Hippocampal formation (tissue), 2 donors: ENCODE data around the gene ERG28.
"Not testable (repeated sequence)": the region's sequence is repeated elsewhere in the genome, so short reads cannot be mapped to it uniquely, and the experiment has no call there.

Source experiments
- DNase-seq, 2 donors: peaks; one replicate each; lab custom pipeline; 2025; lab: John Stamatoyannopoulos, UW

ERG28 gene

DNA sequence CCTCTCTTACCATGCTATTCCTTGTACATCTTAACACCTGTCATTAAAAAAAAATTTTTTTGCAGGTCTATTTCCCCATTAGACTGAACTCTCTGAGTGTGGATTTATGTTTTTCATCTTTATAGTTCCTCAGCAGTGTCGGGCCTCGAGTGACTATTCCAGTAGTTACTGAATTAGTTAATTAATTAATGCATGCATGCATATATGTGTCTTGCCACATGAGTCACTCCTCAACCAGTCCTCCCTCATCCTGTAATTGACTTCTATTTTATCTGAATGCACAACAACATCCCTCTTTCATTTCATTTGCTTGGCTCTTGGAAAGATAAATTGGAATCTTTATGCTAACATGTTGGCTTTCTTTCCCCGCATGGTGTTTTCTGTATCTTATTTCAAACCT, 35.6 kb downstream of the ERG28 start:
- DNase-seq, result no peak

DNA sequence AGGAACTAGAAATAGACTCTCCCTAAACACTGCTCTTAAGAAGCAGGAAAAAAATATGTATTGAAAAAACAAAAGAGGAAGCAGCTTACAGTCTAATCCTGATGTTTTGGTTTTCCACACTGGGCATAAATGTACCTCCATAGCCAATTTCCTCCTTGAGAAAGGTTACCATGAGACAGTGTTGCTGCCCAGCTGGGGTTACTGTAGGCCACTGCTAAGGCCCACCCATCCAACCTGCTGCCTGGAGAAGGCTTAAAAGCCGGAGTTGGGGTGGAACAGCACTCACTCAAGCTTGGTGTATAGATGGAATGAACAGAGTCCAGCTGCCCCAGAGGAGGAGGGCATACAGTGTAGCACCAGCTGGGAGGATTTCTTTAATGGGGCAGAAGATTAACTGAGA, 41.1 kb downstream of the ERG28 start:
- DNase-seq, result no peak

DNA sequence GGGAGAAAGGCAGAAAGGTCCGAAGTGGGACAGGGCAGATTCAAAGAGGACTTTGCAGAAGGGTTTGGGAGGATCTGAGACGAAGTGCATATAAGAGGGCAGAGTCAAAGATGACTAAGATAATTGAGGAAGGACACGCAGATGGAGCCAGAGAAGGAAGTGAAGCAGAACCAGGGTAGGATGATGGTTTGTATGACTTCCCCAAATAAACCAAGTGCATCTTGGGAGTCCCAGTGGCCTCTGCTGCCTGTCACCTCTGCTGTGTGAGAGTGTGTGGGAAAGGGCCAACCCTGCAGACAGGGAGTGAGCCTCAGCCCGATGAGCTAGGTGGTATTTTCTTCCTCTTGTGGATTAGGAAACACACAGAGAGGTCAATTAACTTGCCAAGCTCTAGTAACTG, 45.5 kb downstream of the ERG28 start:
- peak in 1 of 2 donors; percentile 36 for DNase-seq

DNA sequence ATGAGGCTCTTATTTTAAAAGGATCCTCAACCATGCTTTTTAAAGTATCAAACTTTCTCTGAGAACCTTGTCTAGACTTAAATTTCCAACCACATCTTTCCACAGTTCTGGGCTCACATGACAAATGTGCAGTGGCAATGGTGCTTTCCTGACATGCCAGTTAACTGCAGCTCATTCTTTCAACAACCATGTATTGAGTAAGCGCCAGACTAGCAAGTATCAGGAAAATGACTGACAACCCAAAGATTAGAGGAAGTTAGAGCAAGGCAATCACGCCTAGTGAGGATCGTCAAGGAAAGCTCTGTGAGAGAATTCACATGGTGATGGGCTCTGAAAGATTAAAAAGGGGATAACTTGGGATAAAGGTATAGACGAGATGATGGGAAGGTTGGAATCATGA, 46.5 kb downstream of the ERG28 start:
- no peak for DNase-seq

DNA sequence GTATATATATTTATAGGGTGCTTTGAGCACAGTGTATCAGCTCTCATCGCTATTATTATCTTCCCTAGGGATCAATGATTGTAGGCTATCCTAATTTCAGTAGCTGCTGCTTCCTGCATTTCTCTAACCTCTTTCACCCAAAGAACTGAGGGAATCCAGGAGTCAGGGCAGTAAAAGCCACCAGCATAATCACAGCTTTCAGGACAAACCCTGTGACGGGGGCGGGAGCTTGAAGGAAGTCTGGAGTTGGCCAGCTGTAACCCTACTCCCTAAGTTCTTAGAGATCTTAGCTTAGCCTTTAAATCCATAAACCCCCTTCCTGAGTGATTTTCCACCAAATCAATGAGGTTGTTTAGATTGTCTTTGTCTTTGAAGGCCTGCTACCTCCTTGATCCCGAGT, 48.5 kb downstream of the ERG28 start:
- no peak for DNase-seq

DNA sequence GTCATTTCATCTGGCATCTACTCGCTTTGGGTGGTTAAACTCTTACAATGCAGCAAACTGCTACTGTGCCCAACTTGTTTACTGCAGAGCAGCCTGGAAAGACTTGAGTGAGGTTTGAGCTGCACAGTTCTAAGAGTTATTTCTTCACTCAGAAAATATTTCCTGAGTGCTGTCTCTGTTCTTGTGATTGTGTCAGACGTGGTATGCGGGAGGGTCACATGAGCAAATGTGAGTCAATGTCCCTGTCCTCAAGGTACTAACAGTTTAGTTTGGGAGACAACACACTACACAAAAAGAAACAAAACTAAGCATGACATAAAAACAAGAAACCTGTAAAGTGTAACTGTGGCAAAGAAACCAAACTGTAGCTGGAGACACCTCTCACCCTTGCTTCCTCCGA, 49.8 kb downstream of the ERG28 start:
- no peak for DNase-seq

DNA sequence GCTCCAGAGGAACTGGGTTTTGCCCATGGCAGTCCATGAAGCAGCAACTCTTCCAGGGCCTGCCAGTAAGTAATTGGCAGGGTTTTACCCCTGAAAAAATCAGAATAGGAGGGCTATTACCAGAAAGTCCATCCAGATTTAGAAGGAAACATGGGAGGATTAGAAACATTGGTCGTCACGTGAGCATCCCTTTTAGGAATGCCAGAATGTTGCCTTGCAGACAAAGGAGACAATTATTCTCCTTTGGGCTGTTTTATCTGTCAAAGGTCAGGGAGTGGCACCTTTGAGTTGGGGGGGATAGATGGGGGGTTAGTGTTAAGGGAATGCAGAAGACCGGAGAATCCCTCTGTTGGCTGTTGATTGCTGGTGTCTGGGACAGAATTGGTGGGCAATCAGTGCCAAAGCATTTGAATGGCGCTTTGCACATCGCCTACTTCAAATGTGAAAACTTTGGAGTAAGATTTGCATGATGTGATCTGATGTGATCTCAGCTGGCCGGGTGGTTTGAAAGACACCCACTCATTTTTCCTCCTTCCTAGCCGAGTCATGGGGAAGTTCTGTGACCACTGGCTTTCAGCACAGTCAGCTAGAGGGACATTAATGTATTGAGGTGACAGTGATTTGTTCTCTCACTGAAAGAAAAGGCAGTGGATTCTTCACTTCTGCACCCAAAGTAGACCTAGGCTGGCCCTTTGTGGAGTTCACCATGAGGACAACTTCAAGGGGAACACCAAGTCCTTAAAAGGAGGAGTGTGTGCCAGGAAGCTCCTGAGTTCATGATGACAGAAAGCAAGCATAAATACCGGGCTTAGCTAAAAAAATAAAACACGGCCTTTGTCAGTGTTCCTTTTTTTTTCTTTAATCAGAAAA, 50.8 kb downstream of the ERG28 start:
- no peak for DNase-seq

DNA sequence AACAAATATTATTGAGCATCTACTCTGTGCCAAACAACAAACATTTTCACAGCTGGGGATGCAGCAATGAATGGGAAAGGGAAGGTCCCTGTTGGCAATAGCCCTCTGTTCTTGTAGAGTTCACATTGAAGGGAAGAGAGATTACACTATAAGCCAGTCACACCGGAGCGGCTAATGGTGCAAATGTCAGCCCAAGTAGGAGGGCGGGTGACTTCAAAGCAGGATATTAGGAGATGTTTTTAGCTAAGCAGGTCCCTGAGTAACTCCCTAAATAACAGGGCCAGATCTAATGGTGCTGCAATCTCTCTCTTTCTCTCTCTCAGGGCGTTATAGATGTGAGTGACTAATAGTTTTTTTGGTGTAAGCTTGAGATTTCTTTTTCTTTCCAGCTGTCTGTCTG, 51.6 kb downstream of the ERG28 start:
- DNase-seq, result no peak

DNA sequence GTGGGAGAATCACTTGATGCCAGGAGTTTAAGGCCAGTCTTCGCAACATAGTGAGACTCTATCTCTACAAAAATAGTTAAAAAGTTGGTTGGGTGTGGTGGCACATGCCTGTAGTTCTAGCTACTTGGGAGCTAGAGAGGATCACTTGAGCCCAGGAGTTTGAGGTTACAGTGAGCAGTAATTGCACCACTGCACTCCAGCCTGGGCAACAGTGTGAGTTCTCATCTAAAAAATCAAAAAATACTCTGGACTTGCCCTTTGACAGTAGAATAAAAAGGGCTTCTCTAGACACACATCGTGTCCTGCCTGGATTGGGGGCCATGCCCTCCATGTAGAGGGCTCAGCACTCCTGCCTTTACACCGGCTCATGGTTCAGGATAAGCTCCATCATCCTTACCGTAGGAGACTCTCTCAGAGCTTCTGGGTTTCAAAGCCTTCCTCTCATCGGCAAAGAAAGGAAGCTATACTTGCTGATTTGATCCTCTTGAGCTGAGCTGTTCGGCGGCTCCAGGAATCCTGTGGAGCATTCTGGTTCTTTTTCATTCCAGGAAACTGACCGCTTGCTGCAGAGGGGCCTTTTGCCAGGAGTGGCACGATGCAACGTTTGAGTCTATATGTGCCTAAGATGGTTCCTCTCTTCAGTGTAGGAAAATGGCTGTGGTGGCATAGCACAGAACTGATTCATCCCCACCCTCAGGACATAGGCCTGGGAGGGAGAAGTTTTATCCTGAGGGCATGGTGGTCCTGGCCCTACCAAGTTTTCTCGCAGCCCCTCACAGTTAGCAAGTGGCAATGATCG, 52.6 kb downstream of the ERG28 start:
- DNase-seq, result no peak

DNA sequence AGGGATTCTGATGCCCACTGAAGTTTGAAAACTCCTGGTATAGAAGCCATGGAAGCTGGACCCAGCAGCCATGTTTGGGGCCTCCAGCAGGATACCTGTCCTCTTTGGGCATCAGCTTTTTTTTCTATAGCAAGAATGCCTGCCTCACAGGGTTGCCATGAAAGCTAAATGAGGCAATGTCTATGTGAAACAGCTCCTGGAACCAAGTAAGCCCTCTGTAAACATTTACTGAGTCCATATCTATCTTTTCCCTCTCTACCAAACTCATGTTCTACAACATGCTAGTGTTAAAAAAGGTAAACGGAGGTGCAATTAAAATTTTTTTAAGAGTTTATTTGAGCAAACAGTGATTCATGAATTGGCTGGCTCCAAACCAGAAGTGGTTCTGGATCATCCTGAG, 53.6 kb downstream of the ERG28 start:
- DNase-seq, result no peak

DNA sequence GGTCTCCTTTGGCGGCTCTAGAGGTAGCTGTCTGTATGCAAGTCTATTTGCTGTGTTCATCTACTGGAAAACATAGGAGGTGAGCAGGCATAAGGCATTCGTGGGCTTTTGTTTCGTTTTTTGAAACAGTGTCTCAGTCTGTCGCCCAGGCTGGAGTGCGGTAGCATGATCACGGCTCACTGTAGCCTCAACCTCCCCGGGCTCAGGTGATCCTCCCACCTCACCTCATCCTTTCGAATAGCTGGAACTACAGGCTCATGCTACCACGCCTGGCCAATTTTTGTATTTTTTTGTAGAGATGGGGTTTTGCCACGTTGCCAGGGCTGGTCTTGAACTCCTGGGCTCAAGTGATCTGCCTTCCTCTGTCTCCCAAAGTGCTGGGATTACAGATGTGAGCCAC, 54.8 kb downstream of the ERG28 start:
- no peak for DNase-seq

DNA sequence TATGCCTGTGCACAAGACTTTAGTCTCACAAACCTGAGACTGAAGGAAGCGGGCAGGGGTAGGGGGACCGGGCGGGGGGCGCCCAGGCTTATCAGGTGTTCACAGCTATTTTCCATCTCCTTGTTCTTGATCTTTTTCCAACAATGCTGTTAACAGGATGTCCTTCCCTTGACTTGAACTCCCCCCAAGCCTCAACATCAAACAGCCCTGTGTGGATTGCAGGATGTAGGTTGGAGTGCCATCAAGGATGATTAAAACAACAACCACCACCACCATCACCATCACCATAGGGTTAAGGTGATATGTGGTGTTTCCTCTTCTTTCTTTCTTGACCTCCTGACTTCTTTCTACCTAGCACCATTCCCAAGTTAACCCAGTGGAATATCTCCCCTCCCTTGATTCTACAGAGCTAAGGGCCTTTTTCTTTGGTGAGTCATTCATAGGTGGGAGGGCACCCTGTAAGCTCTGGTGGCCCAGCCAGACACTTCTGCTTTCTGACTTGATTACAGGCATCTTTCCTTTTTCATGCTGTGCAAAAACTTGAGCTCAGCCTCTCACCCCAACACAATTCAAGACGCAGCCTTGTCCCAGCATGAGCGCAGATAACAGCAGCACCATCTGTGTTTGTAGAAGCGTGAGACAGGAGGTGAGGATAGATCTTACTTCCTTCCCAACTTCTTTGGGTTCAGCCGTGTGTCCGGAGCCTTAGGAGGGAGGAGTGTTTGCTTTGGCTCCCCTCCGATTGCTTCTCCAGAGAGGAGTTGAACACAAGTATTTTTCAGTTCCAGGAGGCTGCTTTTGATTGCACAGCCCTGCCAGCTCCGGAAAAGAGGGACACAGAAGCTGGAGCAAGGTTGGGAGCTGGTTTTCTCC, 55.5 kb downstream of the ERG28 start:
- no peak for DNase-seq

DNA sequence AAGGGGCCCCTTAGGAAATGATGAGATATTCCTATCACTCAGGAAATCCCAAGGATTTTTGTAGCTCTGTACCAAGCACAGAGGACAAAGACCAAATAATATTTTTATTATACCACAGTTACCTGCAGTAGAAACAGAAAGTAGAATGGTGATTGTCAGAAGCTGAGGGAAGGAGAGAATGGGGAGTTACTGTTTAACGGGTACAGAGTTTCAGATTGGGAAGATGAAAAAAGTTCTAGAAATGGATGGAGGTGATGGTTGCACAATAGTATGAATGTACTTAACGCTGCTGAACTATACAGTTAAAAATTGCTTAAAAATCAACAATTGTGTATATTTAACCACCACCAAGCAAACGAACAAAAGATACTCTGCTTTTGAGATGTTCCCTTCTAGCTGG, 58.2 kb downstream of the ERG28 start:
- no peak for DNase-seq

DNA sequence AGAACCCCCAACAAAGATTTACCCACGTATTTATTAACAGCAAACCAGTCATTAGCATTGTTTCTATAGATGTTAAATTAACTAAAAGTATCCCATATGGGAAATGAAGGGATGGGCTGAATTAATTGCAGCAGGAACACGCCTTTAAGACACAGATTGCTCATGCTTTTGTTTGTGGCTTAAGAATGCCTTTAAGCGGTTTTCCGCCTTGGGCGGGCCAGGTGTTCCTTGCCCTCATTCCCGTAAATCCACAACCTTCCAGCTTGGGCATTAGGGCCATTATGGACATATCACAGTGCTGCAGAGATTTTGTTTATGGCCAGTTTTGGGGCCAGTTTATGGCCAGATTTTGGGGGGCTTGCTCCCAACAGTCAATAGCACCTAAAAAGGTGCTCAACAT, 59.6 kb downstream of the ERG28 start:
- DNase-seq, result not testable (repeated sequence)

DNA sequence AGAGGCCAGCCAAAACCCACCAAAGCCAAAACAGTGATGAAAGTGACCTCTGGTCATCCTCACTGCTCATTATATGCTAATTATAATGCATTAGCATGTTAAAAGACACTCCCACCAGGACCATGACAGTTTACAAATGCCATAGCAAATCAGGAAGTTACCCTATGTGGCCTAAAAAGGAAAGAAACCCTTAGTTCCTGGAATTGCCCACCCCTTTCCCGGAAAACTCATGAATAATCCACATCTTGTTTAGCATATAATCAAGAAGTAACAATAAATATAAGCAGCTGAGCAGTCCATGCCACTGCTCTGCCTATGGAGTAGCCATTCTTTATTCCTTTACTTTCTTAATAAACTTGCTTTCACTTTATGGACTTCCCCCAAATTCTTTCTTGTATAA, 60.6 kb downstream of the ERG28 start:
- DNase-seq, result not testable (repeated sequence)
